Endothelial cell (in vitro differentiated cells): Measurements from ENCODE around the gene CCDC60. TPM values are rescaled to one million over a fixed set of nuclear protein-coding genes. Genes with fewer than 3 reads are reported as not detected.
"Not testable (repeated sequence)": the region's sequence is repeated elsewhere in the genome, so short reads cannot be mapped to it uniquely, and the experiment has no call there.

Experiments
- DNase-seq: peaks from one replicate; pipeline ENCODE4 v3.0.0; 2021; ENCODE audit warnings: low spot score
- H3K27ac Mint-ChIP-seq: one replicate; pipeline ENCODE4 v1.8.0; 2021; ENCODE audit warnings: mixed read lengths, inconsistent platforms; ENCODE audit not compliant: unreplicated experiment
- H3K27me3 Mint-ChIP-seq: one replicate; pipeline ENCODE4 v1.8.0; 2021; ENCODE audit warnings: mild to moderate bottlenecking, moderate library complexity, mixed read lengths, inconsistent platforms; ENCODE audit not compliant: unreplicated experiment
- H3K36me3 Mint-ChIP-seq: one replicate; pipeline ENCODE4 v1.8.0; 2021; ENCODE audit warnings: mild to moderate bottlenecking, low read depth, mixed read lengths, inconsistent platforms; ENCODE audit not compliant: unreplicated experiment
- H3K4me1 Mint-ChIP-seq: one replicate; pipeline ENCODE4 v1.8.0; 2021; ENCODE audit warnings: mild to moderate bottlenecking, mixed read lengths, inconsistent platforms; ENCODE audit not compliant: unreplicated experiment
- H3K4me3 Mint-ChIP-seq: one replicate; pipeline ENCODE4 v1.8.0; 2021; ENCODE audit warnings: mild to moderate bottlenecking, mixed read lengths, inconsistent platforms; ENCODE audit not compliant: unreplicated experiment
- H3K9me3 Mint-ChIP-seq: one replicate; pipeline ENCODE4 v1.8.0; 2021; ENCODE audit warnings: mixed read lengths, inconsistent platforms; ENCODE audit not compliant: unreplicated experiment
- CTCF ChIP-seq: fragments of 200-600 bp; sonication (generic); IDR thresholded peaks from one replicate; pipeline ENCODE4 v1.5.0; 2021; ENCODE audit warnings: antibody characterized with exemption; ENCODE audit not compliant: unreplicated experiment
- total RNA-seq: library from RNA; stranded (reverse); fragmentation: NEBNext Ultra II Directional; extraction: Animal tissue kit (Norgen Biotek cat#: 25700); gene quantifications from one replicate; pipeline ENCODE4 v1.2.1, GENCODE V29; 2021; ENCODE audit not compliant: unreplicated experiment

CCDC60 gene
- total RNA-seq, 1 donor from 2014 or later = 1.9 TPM

GRCh38 chr12:119341988-119342387 is 7.5 kb downstream of the CCDC60 start:
- no peak for DNase-seq
- no peaks in the 10 kb centered on the region for H3K9me3 Mint-ChIP-seq
- H3K36me3 Mint-ChIP-seq = no peaks in the 10 kb centered on the region
- TF ChIP-seq CTCF = no peak
- no peak overlapping the region for H3K4me3 Mint-ChIP-seq
- H3K27me3 Mint-ChIP-seq = peaks cover 13% of the 10 kb centered on the region
- H3K4me1 Mint-ChIP-seq = peaks cover 15% of the 10 kb centered on the region
- no peak overlapping the region for H3K27ac Mint-ChIP-seq

GRCh38 chr12:119343130-119343529 is 8.6 kb downstream of the CCDC60 start:
- H3K9me3 Mint-ChIP-seq = no peaks in the 10 kb centered on the region
- peaks cover 12% of the 10 kb centered on the region for H3K4me1 Mint-ChIP-seq
- no peak for TF ChIP-seq CTCF
- H3K27ac Mint-ChIP-seq = no peak overlapping the region
- peaks cover 10% of the 10 kb centered on the region for H3K27me3 Mint-ChIP-seq
- H3K4me3 Mint-ChIP-seq = no peak overlapping the region
- no peaks in the 10 kb centered on the region for H3K36me3 Mint-ChIP-seq
- DNase-seq = no peak

GRCh38 chr12:119354172-119354571 is 19.6 kb downstream of the CCDC60 start:
- H3K9me3 Mint-ChIP-seq = peaks cover 13% of the 10 kb centered on the region
- H3K27ac Mint-ChIP-seq = no peak overlapping the region
- no peak overlapping the region for H3K4me3 Mint-ChIP-seq
- H3K4me1 Mint-ChIP-seq = no peaks in the 10 kb centered on the region
- DNase-seq = no peak
- peaks cover 2% of the 10 kb centered on the region for H3K27me3 Mint-ChIP-seq
- H3K36me3 Mint-ChIP-seq = peaks cover 11% of the 10 kb centered on the region
- no peak for TF ChIP-seq CTCF

- DNase-seq, H3K4me3 Mint-ChIP-seq, H3K27ac Mint-ChIP-seq, H3K9me3 Mint-ChIP-seq, H3K27me3 Mint-ChIP-seq: not testable (repeated sequence)
- peaks cover 23% of the 10 kb centered on the region for H3K4me1 Mint-ChIP-seq
- H3K36me3 Mint-ChIP-seq = peaks cover 14% of the 10 kb centered on the region
Observed at GRCh38 chr12:119360366-119360765, 25.8 kb downstream of the CCDC60 start.

- H3K9me3 Mint-ChIP-seq = peaks cover 5% of the 10 kb centered on the region
- H3K27me3 Mint-ChIP-seq = peaks cover 3% of the 10 kb centered on the region
- H3K4me3 Mint-ChIP-seq = no peak overlapping the region
- TF ChIP-seq CTCF = no peak
- H3K27ac Mint-ChIP-seq = peak overlapping the region; percentile 87
- peaks cover 28% of the 10 kb centered on the region for H3K4me1 Mint-ChIP-seq
- H3K36me3 Mint-ChIP-seq = peaks cover 14% of the 10 kb centered on the region
- no peak for DNase-seq
Observed at GRCh38 chr12:119363037-119363436, 28.5 kb downstream of the CCDC60 start.
